NCI-H748 treated with DMSO at 0.1 percent for 48 hours (cell line): ENCODE data around the gene CYP26B1.
A peak's percentile ranks its signal among the peaks of the same experiment; 100 is the strongest.

Experiments used
- DNase-seq: peaks from one replicate; lab custom pipeline; 2025; lab: John Stamatoyannopoulos, UW

Gene CYP26B1

GRCh38 chr2:72154386-72154975 is 6.8 kb upstream of the CYP26B1 start:
- no peak for DNase-seq

GRCh38 chr2:72153924-72154323 is 6.3 kb upstream of the CYP26B1 start:
- DNase-seq: no peak

GRCh38 chr2:72153026-72153791 is 5.5 kb upstream of the CYP26B1 start:
- DNase-seq: no peak

- peak; percentile 1 for DNase-seq
Measured at GRCh38 chr2:72150861-72151356, 3.2 kb upstream of the CYP26B1 start.

- peak; percentile 65 for DNase-seq
Measured at GRCh38 chr2:72150157-72150860, 2.6 kb upstream of the CYP26B1 start.

- no peak for DNase-seq
Measured at GRCh38 chr2:72149556-72150156, 2.0 kb upstream of the CYP26B1 start.

GRCh38 chr2:72148837-72149555 is 1.3 kb upstream of the CYP26B1 start:
- DNase-seq: no peak

GRCh38 chr2:72148003-72148836 is 558 bp upstream of the CYP26B1 start:
- peak; percentile 0 for DNase-seq

GRCh38 chr2:72146347-72147302 is 1.0 kb downstream of the CYP26B1 start:
- peak; percentile 28 for DNase-seq

GRCh38 chr2:72145658-72146329 is 1.9 kb downstream of the CYP26B1 start:
- no peak for DNase-seq

- peak; percentile 5 for DNase-seq
Measured at GRCh38 chr2:72145289-72145657, 2.4 kb downstream of the CYP26B1 start.

GRCh38 chr2:72144632-72145288 is 2.9 kb downstream of the CYP26B1 start:
- DNase-seq: peak; percentile 19

GRCh38 chr2:72144274-72144631 is 3.4 kb downstream of the CYP26B1 start:
- no peak for DNase-seq

GRCh38 chr2:72143441-72144273 is 4.0 kb downstream of the CYP26B1 start:
- no peak for DNase-seq

GRCh38 chr2:72142570-72143440 is 4.9 kb downstream of the CYP26B1 start:
- no peak for DNase-seq

GRCh38 chr2:72141881-72142451 is 5.7 kb downstream of the CYP26B1 start:
- DNase-seq: no peak
